Uterine smooth muscle cell (primary cell): Measurements from ENCODE around the gene MTX2. TPM values are rescaled to one million over a fixed set of nuclear protein-coding genes. Genes with fewer than 3 reads are reported as not detected.

ENCODE experiments used
- total RNA-seq: library from RNA; depleted of rRNA; stranded (reverse); fragments of >200 nt; gene quantifications from 2 replicates; pipeline ENCODE4 v1.2.3, GENCODE V29; 2014

Gene MTX2
- 25.0 and 28.5 TPM in 2 replicates for total RNA-seq

DNA sequence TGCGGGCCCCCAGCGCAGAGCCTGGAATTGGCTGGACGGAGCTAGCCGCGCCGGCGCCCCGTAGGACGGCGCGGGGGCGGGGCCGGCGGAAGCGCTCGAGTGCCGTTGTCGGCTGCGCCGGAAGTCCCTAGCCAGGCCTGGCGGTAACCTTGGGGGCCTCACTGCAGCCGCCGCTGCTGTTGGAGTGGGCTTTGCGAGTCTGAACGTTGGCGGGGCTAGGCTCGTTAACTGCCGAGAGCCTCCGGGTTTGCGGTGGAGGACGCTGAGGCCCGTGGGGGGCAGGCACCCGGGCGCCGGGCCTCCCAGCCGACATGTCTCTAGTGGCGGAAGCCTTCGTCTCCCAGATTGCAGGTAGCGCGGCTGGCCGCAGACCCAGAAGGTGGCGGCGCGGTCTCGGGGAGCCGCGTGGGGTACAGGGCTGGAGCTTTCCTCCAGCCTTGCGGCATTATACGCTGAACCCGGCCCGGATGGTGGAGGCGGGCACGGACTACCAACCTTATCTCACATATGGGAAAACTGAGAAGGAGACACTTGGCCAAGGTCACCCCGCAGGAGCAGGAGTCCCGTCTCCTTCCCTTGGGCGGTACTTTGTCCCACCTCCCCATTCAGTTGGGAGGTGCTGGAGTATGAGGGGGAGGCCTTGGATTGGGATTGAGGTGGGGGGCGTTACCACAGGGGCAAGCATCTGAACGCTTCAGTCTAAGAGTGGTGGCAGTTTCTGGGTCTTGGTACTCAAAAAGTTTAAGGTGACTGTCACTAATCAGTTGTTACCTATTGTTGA lies at the start of gene MTX2:
Gene MTX2, plus strand, starts transcription at position 124 of the 781 bp plus-strand sequence. Its CDS starts 188 bp downstream, at position 312.

Other genes starting within 250 kb of the MTX2 start
- under 0.01 and 0.11 TPM in 2 replicates for gene EVX2, start 185.5 kb upstream of the MTX2 start, total RNA-seq
- gene HOXD13, start 176.7 kb upstream of the MTX2 start, total RNA-seq = 7.5 and 7.7 TPM in 2 replicates
- 0.33 and 0.37 TPM in 2 replicates for gene HOXD12, start 169.6 kb upstream of the MTX2 start, total RNA-seq
- gene HOXD11, start 162.2 kb upstream of the MTX2 start, total RNA-seq = 3.0 and 3.9 TPM in 2 replicates
- 2.3 and 4.0 TPM in 2 replicates for gene HOXD10, start 152.7 kb upstream of the MTX2 start, total RNA-seq
- 0.66 and 0.75 TPM in 2 replicates for gene HOXD9, start 146.7 kb upstream of the MTX2 start, total RNA-seq
- 2.4 and 4.4 TPM in 2 replicates for gene HOXD8, start 139.7 kb upstream of the MTX2 start, total RNA-seq
- gene HOXD4, start 117.9 kb upstream of the MTX2 start, total RNA-seq = 0.12 and 0.22 TPM in 2 replicates
- gene HOXD3, start 112.1 kb upstream of the MTX2 start, total RNA-seq = 0.25 and 0.33 TPM in 2 replicates
- gene HOXD1, start 80.8 kb upstream of the MTX2 start, total RNA-seq = not detected in 2 replicates